HFF-Myc (cell line): ENCODE results near the gene VDR.

Source experiments
- DNase-seq: peaks from one replicate; pipeline ENCODE4 v3.0.0-alpha.2; 2011; ENCODE audit warnings: low read depth; ENCODE audit errors: extremely low read depth
- H3K4me3 ChIP-seq: replicated peaks from 2 replicates; pipeline ENCODE4 v1.5.1; 2011; ENCODE audit warnings: low read depth, mild to moderate bottlenecking, control low read depth, low read length
- CTCF ChIP-seq: IDR thresholded peaks from 2 replicates; pipeline ENCODE4 v1.5.1; 2012; ENCODE audit warnings: mild to moderate bottlenecking, low read depth, low read length, control low read depth; ENCODE audit errors: missing control alignments

Gene VDR

GRCh38 chr12:47946413-47947323 is 41.9 kb upstream of the VDR start:
- TF ChIP-seq CTCF = no peak
- DNase-seq = no peak
- H3K4me3 ChIP-seq = no peak overlapping the region

GRCh38 chr12:47945341-47945728 is 40.5 kb upstream of the VDR start:
- DNase-seq = no peak
- no peak for TF ChIP-seq CTCF
- H3K4me3 ChIP-seq = no peak overlapping the region

DNA sequence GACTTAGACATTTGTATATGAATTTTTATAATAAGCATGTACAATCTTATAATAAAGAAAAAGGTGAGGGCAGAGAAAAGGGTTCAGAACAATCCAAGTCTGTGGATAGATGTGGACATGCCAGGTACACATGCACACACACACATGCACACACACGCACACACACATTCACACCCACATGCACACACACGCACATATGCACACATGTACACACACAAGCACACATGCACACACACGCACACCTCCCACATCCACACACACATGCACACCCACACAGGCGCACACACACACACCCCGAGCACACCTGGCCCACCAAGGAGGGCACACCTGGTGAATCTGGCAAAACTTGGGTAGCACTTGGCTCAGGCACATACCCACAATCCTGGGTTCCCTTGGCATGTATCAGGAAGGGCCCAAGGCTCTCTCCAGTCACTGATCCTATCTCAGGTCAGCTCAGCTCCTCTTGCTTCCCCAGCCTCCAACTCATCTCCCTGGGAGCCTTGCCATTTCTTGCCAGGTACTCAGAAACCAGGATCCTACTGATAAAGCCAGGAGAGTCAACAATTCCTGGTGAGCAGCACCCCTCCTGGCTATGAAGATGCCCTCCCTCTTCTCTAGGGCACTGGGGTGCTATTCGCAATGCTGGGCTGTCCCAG is 40.0 kb upstream of the VDR start:
- DNase-seq = no peak
- no peak overlapping the region for H3K4me3 ChIP-seq
- no peak for TF ChIP-seq CTCF

GRCh38 chr12:47943623-47944340 is 39.0 kb upstream of the VDR start:
- TF ChIP-seq CTCF = no peak
- H3K4me3 ChIP-seq = no peak overlapping the region
- no peak for DNase-seq

- H3K4me3 ChIP-seq = no peak overlapping the region
- DNase-seq = no peak
- TF ChIP-seq CTCF = no peak
Measured at GRCh38 chr12:47942614-47943225, 37.9 kb upstream of the VDR start.

GRCh38 chr12:47941871-47942613 is 37.2 kb upstream of the VDR start:
- no peak for TF ChIP-seq CTCF
- no peak for DNase-seq
- H3K4me3 ChIP-seq = no peak overlapping the region
